ENCODE data around the gene PTPRA. TPM values are rescaled to one million over a fixed set of nuclear protein-coding genes. Genes with fewer than 3 reads are reported as not detected.

Gene PTPRA
- total and polyA plus RNA-seq, 9 of the 15 experiments (the other 6 are each of a cell fraction or from before 2014, with no cell fraction given) = 3.4 to 80.5 (median 28.0) TPM

DNA sequence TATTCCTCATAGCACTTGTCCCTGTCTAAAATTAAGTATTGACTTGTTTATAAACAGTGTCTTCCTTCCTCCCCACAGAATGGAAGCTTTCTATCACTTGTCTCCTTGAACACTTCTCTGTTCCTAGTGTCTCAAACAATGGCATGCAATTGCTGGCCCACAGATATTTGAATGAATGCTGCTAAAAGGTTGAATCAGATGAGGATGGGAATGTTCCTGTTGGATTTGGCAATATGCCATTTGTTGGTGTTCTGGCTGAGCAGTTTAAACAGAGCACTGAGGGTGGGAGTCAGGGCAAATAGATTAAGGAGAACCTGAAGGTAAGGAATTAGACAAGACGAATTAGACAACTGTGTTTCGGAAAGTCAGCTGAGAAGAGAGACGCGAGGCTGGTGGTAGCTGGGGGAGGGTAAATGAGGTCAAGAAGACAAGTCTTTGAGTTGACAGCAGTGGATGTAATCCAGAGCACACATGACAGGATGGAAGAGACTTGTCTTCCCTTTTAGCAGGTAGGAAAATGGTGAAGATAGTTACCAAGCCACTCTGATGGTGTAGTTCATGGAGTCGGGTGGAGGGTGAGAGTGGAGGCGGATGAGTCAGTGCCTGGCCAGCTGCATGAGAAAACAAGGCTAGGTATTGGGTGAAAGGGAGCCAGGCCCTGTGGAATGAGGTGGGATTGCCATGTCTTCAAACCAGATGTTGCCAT lies 111.8 kb downstream of the PTPRA start:
- CTCF ChIA-PET (ENCODE audit: low intra/inter-chr PET ratio) = no interaction called here
- peaks cover 61% of the 10 kb centered on the region for H3K36me3 ChIP-seq (ENCODE audit: control insufficient read depth, insufficient read depth, low read length)
- ATAC-seq = no peak

DNA sequence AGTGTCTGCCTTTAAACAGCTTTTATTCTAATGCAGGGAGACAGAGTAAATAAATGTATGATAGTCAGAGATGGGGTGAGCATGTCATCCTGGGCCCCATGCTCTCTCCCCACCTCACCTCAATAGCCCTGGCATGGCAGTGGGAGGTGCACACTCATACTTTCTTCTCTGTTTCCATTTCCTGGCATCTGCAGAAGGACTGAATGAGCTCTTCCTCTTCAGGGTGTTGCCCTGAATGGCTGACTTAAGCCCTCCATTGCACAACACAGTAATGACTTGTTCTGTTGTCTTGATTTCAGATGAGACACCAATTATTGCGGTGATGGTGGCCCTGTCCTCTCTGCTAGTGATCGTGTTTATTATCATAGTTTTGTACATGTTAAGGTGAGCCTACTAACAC lies 113.2 kb downstream of the PTPRA start:
- WGBS (ENCODE audit: insufficient coverage, low coverage, missing lambda C conversion rate) = 95% methylated on average over 2 of the region's 2 CpGs
- ChIA-PET POLR2A (no interaction called here), CTCF (ENCODE audit: low intra/inter-chr PET ratio) (no interaction called here)
- no peaks in the 10 kb centered on the region for H3K4me1 ChIP-seq (replicated peaks in 1 of 2; ENCODE audit: control insufficient read depth in 2 of 2, insufficient read depth in 2 of 2, low read length in 2 of 2)
- no peak overlapping the region for H3K4me2 ChIP-seq (ENCODE audit: insufficient read depth, low read length)
- no peak overlapping the region for H2AFZ ChIP-seq (ENCODE audit: low read depth, low read length)
- in situ Hi-C loops (cut with MboI) = no loop called here
- H3K36me3 ChIP-seq (ENCODE audit: control insufficient read depth, insufficient read depth, low read length) = peaks cover 73% of the 10 kb centered on the region
- intact Hi-C loops (cut with micrococcal nuclease) = no loop called here
- no peak overlapping the region for H3K27ac ChIP-seq (ENCODE audit: extremely low read depth, low read depth, low read length)
- FAIRE-seq (no peak), ATAC-seq (no peak), DNase-seq (ENCODE audit: extremely low read depth in 1 of 4, low spot score in 3 of 4) (no peak)
- peaks cover 4% of the 10 kb centered on the region for H3K79me2 ChIP-seq (ENCODE audit: control insufficient read depth, insufficient read depth, low read length)
- no peaks in the 10 kb centered on the region for H3K9me3 ChIP-seq (replicated peaks; ENCODE audit: control insufficient read depth, insufficient read depth, low read depth, low read length)
- H4K20me1 ChIP-seq (replicated peaks; ENCODE audit: control insufficient read depth, insufficient read depth, low read length) = no peaks in the 10 kb centered on the region
- H3K9ac ChIP-seq (ENCODE audit: insufficient read depth in 1 of 2, low read depth in 2 of 2, low read length in 2 of 2) = no peak overlapping the region
- no peaks in the 10 kb centered on the region for H3K9me1 ChIP-seq (ENCODE audit: control insufficient read depth, insufficient read depth, low read length)
- no peaks in the 10 kb centered on the region for H3K27me3 ChIP-seq (ENCODE audit: control insufficient read depth in 2 of 2, insufficient read depth in 2 of 2, low read length in 2 of 2)
- H3K4me3 ChIP-seq = no peak overlapping the region
- no TSS peak for BruUV-seq (replicated peaks)
- TF ChIP-seq COPS2 (conservative IDR thresholded peaks at IDR 0.05) (no peak), ZNF274 (IDR thresholded peaks at IDR 0.05; ENCODE audit: borderline replicate concordance, low read depth, low read length) (no peak), ZNF143 (CRISPR knock-in tag; IDR thresholded peaks at IDR 0.05) (no peak), MCM3 (IDR thresholded peaks at IDR 0.05) (no peak), SREBF2 (CRISPR knock-in tag; IDR thresholded peaks at IDR 0.05) (no peak), SAFB (IDR thresholded peaks at IDR 0.05; ENCODE audit: borderline replicate concordance, low read depth, low read length) (no peak), NFATC3 (IDR thresholded peaks at IDR 0.05) (no peak)
- TF ChIP-seq, protein P1, sequence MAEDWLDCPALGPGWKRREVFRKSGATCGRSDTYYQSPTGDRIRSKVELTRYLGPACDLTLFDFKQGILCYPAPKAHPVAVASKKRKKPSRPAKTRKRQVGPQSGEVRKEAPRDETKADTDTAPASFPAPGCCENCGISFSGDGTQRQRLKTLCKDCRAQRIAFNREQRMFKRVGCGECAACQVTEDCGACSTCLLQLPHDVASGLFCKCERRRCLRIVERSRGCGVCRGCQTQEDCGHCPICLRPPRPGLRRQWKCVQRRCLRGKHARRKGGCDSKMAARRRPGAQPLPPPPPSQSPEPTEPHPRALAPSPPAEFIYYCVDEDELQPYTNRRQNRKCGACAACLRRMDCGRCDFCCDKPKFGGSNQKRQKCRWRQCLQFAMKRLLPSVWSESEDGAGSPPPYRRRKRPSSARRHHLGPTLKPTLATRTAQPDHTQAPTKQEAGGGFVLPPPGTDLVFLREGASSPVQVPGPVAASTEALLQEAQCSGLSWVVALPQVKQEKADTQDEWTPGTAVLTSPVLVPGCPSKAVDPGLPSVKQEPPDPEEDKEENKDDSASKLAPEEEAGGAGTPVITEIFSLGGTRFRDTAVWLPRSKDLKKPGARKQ (CRISPR knock-in tag; IDR thresholded peaks at IDR 0.05) = no peak
- TF ChIP-seq, protein P2, sequence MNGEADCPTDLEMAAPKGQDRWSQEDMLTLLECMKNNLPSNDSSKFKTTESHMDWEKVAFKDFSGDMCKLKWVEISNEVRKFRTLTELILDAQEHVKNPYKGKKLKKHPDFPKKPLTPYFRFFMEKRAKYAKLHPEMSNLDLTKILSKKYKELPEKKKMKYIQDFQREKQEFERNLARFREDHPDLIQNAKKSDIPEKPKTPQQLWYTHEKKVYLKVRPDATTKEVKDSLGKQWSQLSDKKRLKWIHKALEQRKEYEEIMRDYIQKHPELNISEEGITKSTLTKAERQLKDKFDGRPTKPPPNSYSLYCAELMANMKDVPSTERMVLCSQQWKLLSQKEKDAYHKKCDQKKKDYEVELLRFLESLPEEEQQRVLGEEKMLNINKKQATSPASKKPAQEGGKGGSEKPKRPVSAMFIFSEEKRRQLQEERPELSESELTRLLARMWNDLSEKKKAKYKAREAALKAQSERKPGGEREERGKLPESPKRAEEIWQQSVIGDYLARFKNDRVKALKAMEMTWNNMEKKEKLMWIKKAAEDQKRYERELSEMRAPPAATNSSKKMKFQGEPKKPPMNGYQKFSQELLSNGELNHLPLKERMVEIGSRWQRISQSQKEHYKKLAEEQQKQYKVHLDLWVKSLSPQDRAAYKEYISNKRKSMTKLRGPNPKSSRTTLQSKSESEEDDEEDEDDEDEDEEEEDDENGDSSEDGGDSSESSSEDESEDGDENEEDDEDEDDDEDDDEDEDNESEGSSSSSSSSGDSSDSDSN (IDR thresholded peaks at IDR 0.05; ENCODE audit: borderline replicate concordance in 1 of 2, low read depth in 2 of 2, low read length in 2 of 2) = no peak

More for the DNA sequence above, 111.8 kb downstream of the PTPRA start:
- Histone ChIP-seq H3K9ac (ENCODE audit: insufficient read depth in 1 of 2, low read depth in 2 of 2, low read length in 2 of 2) (no peak overlapping the region), H3K4me2 (ENCODE audit: insufficient read depth, low read length) (no peak overlapping the region), H3K4me1 (replicated peaks in 1 of 2; ENCODE audit: control insufficient read depth in 2 of 2, insufficient read depth in 2 of 2, low read length in 2 of 2) (no peaks in the 10 kb centered on the region), H3K27ac (ENCODE audit: extremely low read depth, low read depth, low read length) (no peak overlapping the region; the same call in 2 of the 3 replicates), H3K79me2 (ENCODE audit: control insufficient read depth, insufficient read depth, low read length) (peaks cover 8% of the 10 kb centered on the region), H3K9me1 (ENCODE audit: control insufficient read depth, insufficient read depth, low read length) (no peaks in the 10 kb centered on the region), H3K4me3 (no peak overlapping the region), H2AFZ (ENCODE audit: low read depth, low read length) (no peak overlapping the region), H4K20me1 (replicated peaks; ENCODE audit: control insufficient read depth, insufficient read depth, low read length) (no peaks in the 10 kb centered on the region), H3K27me3 (ENCODE audit: control insufficient read depth in 2 of 2, insufficient read depth in 2 of 2, low read length in 2 of 2) (no peaks in the 10 kb centered on the region), H3K9me3 (replicated peaks; ENCODE audit: control insufficient read depth, insufficient read depth, low read depth, low read length) (no peaks in the 10 kb centered on the region)
- DNase-seq (ENCODE audit: extremely low read depth in 1 of 4, low spot score in 3 of 4) = peak in 2 of 4 experiments; percentile 13
- POLR2A ChIA-PET = interaction anchor here (1.0 kb wide), 1 partner anchor 52 kb away, joined by 3 read pairs; no protein-coding TSS in a partner anchor
- TF ChIP-seq NFIC (IDR thresholded peaks at IDR 0.05) (peak; percentile 70), CHD4 (IDR thresholded peaks at IDR 0.05; ENCODE audit: insufficient read depth, insufficient replicate concordance, low read depth, low read length, poor library complexity, severe bottlenecking) (no peak)
- no TSS peak for BruUV-seq (replicated peaks)
- intact Hi-C loops (cut with micrococcal nuclease) = loop anchor here (5.0 kb wide), 1 partner anchor 73 kb away; no protein-coding TSS in a partner anchor
- peak; percentile 52 for FAIRE-seq
- in situ Hi-C loops (cut with MboI) = no loop called here
- 85% methylated on average over 5 of the region's 6 CpGs for WGBS (ENCODE audit: insufficient coverage, low coverage, missing lambda C conversion rate)

Data from K562 (cell line).